Spleen (tissue), 7 donors: Measurements from ENCODE around the gene ZNF335.

Experiments used
- POLR2AphosphoS5 ChIP-seq, 3 donors: sonication (generic); formaldehyde crosslinking; IDR thresholded peaks; one replicate each; pipeline ENCODE4 v1.5.1; 2017; ENCODE audit warnings: antibody characterized with exemption in 3 of 3
- TF ChIP-seq, protein P1 (sequence below), 11 experiments: fragments of 200-600 bp in 7 of 11; fragments of 450-650 bp in 4 of 11; sonication (generic) in 4 of 11; IDR thresholded peaks in 8 of 11; conservative IDR thresholded peaks in 3 of 11; 1 replicate in 7 of 11; 2 replicates in 4 of 11; pipeline versions ENCODE4 v1.4.0 to v1.8.0; 2016 to 2021; ENCODE audit warnings: antibody characterized with exemption in 11 of 11, inconsistent platforms in 4 of 11, mild to moderate bottlenecking in 1 of 11
- donor health status: DM: no; HTN: no; CAD: no; lungs with moderate emphysema.
- donor health status: DM: no; HTN: no; CAD: no.
- donor health status: DM: no; HTN: no; CAD: no.

DNA sequence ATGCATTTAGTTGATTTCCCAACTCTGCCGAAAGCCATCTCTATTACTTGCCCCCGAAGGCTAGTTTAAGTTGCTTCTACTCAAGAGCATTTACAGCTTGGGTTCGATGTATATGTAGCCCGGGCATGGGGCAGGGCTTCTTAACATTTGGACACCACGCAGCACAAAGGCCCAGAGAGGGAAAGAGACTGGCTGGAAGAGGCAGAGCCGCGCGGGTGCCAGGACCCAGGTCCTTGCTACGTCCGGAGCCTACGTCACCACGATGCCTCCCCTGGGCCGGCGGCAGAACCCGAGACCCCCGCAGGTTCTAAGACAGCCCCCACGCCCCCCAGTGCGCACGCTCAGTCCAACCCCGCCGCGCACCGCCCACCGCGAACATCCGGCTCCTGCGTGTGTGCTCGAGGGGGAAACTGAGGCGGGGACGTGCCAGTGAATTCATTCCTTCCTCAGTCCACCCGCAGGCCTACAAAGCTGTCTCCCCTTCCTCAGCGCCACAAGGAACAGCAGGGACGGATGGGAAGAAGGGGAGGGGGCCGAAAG, 37.9 kb downstream of the ZNF335 start:
- TF ChIP-seq, protein P1, sequence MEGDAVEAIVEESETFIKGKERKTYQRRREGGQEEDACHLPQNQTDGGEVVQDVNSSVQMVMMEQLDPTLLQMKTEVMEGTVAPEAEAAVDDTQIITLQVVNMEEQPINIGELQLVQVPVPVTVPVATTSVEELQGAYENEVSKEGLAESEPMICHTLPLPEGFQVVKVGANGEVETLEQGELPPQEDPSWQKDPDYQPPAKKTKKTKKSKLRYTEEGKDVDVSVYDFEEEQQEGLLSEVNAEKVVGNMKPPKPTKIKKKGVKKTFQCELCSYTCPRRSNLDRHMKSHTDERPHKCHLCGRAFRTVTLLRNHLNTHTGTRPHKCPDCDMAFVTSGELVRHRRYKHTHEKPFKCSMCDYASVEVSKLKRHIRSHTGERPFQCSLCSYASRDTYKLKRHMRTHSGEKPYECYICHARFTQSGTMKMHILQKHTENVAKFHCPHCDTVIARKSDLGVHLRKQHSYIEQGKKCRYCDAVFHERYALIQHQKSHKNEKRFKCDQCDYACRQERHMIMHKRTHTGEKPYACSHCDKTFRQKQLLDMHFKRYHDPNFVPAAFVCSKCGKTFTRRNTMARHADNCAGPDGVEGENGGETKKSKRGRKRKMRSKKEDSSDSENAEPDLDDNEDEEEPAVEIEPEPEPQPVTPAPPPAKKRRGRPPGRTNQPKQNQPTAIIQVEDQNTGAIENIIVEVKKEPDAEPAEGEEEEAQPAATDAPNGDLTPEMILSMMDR (IDR thresholded peaks at IDR 0.05 in 8 of 11, conservative IDR thresholded peaks at IDR 0.05 in 3 of 11), result no peak
- no peak for TF ChIP-seq POLR2AphosphoS5 (IDR thresholded peaks at IDR 0.05)
